GM12891 (cell line): ENCODE results near the gene SHPK.
"Not testable (repeated sequence)": the region's sequence is repeated elsewhere in the genome, so short reads cannot be mapped to it uniquely, and the experiment has no call there.

ENCODE experiments used
- DNase-seq: peaks from one replicate; pipeline ENCODE4 v3.0.0; 2011; ENCODE audit warnings: low spot score; ENCODE audit not compliant: insufficient read length
- FAIRE-seq: peaks from 2 replicates; lab custom pipeline; 2011; peaks lifted over from hg19 to GRCh38; lab: Jason Lieb, UNC
- PAX5 ChIP-seq: IDR thresholded peaks from 2 replicates; pipeline ENCODE4 v1.6.1; 2011; ENCODE audit warnings: low read length, moderate library complexity, mild to moderate bottlenecking; ENCODE audit not compliant: insufficient read depth, severe bottlenecking
- POLR2A ChIP-seq: IDR thresholded peaks from 2 replicates; pipeline ENCODE4 v1.6.1; 2011; ENCODE audit warnings: low read depth, low read length, control low read depth
- POLR2AphosphoS5 ChIP-seq: IDR thresholded peaks from 2 replicates; pipeline ENCODE4 v1.6.1; 2011; ENCODE audit warnings: low read depth, low read length, control low read depth
- POU2F2 ChIP-seq: IDR thresholded peaks from 2 replicates; pipeline ENCODE4 v1.6.1; 2011; ENCODE audit warnings: low read depth, mild to moderate bottlenecking, control low read depth, low read length, moderate library complexity
- SPI1 ChIP-seq: IDR thresholded peaks from 2 replicates; pipeline ENCODE4 v1.6.1; 2011; ENCODE audit warnings: low read depth, low read length, control low read depth
- TAF1 ChIP-seq: IDR thresholded peaks from 2 replicates; pipeline ENCODE4 v1.6.1; 2011; ENCODE audit warnings: low read depth, low read length, control low read depth

SHPK gene

DNA sequence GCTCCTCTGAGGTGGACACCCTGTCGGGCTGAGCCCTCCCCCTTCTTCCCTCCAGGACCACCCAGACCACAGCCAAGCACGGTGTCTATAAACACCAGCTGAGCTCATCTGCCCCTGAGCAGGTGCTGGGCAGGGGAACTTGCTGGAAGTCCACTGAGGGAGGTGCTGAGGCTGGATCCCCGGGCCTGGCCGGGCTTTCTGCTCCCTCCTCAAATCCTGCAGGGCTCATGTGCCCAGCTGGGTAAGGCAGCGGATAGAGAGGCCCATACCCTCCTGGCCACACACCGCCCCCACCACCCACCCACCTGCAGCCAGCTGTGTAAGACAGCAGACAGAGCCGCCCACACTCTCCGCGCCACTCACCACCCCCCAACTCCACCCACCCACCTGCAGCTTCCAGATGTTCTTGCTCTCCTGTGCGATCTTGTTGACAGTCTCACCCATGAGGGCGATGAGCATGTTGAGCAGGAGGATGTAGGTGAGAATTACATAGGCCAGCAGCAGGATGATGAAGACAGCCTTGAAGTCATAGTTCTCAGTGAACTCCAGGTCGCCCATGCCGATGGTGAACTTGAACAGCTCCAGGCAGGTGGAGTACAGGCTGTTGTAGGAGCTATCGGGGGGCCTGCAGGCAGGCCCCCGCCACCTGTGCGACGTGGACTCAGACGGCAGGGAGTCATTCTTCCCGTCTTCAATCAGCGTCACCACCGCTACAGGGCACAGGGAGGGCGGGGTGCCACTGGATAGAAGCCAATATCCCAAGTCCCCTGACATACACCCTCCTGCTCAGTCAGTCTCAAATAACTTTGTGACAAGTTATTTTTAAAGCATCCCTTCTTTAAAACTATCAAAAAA, 62.6 kb downstream of the SHPK start:
- FAIRE-seq (peak; percentile 55), DNase-seq (no peak)
- TF ChIP-seq POU2F2 (no peak), SPI1 (no peak), POLR2A (no peak), PAX5 (no peak), POLR2AphosphoS5 (no peak), TAF1 (no peak)

DNA sequence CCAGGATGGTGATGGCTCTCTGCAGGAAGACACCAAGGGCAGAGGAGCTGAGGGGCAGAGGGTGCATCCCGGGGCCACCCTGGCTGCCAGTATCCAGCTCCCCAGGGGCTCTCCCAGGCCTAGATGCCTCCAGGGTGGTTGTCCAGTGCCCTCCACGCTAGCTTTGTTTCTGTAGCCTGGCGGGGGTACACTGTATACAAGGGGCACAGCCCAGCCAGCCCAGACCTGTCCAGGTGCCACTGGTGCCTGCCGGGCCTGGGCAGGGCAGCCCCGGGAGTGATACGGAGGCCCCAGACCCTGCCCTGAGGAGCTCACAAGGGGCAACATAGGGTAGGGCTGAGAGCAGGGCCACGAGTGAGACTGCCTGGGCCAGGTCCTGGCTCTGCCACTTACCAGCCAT, 63.8 kb downstream of the SHPK start:
- no peak for FAIRE-seq
- TF ChIP-seq TAF1, result no peak
- TF ChIP-seq POU2F2, result no peak
- no peak for TF ChIP-seq POLR2AphosphoS5
- TF ChIP-seq POLR2A, result no peak
- no peak for TF ChIP-seq PAX5
- no peak for TF ChIP-seq SPI1
- DNase-seq, result no peak

DNA sequence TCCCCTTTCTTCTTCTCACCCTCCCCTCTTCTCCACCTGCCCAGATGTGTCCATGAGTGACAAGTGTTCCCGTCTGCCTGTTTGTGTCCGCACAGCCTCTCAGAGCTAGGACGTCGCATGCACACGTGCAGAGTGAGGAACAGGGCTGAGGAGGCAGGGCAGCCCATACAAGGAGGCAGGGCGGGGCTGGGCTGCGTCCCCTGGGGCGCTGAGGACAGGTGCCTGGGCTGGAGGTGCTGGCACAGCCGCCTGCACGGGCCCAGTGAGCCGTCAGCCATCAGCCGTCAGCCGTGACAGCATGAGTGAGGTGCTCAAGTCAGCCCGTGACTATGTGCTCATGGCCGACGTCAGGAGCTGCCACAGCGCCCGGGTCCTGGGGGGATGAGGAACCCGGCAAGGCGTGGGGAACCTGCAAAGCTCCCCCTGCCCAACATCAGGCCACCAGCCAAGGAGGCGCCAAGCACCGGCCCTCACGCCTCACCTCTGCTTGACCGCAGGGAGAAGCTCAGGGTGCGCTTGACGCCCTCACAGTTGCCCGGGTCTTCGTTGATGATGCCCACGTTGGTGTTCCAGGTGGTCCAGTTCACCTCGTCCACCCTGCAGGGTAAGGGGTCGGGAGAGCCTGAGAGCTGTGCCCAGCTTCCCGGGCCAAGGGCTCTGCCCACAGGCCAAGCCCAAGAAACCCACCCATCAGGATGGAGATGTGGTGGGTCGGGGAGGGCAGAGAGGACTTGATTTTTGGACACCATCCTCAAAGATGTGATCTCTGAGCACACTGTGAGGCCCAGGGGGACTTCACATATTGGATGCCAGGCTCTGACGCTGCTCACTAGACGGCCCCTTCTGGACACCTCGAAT, 64.8 kb downstream of the SHPK start:
- TF ChIP-seq POLR2A (no peak), TAF1 (no peak), POU2F2 (no peak), SPI1 (no peak)
- DNase-seq (no peak), FAIRE-seq (no peak)

DNA sequence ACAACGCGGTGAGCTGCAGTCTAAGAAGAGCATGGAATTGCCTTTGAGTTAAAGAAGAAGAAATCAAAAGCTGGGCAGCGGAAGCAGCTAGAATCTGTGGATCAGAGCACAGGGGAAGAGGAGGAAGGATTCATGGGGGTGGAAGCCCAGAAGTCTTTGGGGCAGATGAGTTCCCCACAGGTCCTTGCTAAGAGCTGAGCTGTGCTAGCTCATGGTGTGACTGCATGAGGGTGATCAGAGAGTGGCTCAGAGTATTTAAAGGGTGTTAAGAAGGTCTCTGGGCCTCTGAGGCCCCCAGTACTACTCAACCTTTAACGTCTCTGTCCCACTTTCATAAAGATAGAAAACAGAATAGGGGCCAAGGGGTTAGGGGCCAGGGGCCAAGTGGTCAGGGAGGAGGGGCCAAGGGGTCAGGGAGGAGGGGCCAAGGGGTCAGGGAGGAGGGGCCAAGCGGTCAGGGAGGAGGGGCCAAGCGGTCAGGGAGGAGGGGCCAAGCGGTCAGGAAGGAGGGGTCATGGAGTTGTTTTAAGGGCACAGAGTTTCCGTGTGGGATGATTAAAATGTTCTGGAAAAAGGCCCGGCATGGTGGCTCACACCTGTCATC, 66.4 kb downstream of the SHPK start:
- DNase-seq (no peak), FAIRE-seq (no peak)
- TF ChIP-seq PAX5 (no peak), SPI1 (no peak), TAF1 (no peak), POU2F2 (no peak), POLR2AphosphoS5 (no peak)

DNA sequence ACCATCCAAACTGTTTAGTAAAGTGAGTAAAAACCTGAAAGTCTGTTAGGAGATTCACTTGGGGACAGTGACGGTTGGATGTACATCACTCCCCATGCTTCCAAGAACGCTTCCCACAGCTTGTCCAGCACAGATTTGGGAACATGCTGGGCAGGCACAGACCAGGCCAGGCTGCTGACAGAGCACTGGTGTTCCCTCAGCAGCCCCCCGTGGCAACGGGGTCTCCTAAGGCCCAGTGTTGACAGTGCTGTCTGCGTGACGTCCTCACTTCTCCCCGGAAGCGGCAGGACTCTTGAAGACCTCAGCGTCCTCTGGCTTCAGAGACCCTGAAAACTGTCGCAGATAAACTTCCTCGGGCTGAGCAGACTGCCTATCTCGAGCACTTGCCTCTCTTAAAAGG, 69.5 kb downstream of the SHPK start:
- DNase-seq (no peak), FAIRE-seq (no peak)
- TF ChIP-seq POU2F2 (no peak), PAX5 (no peak), TAF1 (no peak), POLR2A (no peak), POLR2AphosphoS5 (no peak), SPI1 (no peak)

DNA sequence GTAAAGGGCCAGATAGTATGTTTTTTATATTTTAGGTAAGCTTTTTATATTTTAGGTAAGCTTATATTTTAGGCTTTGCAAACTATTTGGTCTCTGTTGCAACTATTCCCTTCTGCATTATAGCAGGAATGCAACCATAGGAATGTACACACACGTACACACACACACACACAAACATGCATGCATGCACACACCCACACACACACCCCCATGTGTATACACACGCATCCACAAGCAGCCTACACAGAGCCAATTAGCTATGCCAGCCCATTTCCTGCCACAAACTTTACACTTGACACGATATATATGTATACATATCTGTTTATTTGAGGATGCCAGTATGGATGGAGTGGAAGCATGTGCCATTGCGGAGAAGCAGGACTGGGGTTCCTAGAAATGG, 70.9 kb downstream of the SHPK start:
- FAIRE-seq (peak; percentile 38), DNase-seq (no peak)
- TF ChIP-seq POU2F2 (no peak), POLR2A (no peak), POLR2AphosphoS5 (no peak), TAF1 (no peak), PAX5 (no peak), SPI1 (no peak)

DNA sequence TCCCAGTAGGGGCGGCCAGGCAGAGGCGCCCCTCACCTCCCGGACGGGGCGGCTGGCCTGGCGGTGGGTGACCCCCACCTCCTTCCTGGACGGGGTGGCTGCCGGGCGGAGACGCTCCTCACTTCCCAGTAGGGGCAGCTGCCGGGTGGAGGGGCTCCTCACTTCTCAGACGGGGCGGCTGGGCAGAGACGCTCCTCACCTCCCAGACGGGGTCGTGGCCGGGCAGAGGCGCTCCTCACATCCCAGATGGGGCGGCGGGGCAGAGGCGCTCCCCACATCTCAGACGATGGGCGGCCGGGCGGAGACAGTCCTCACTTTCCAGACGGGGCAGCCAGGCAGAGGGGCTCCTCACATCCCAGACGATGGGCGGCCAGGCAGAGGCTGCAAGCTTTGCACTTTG, 71.8 kb downstream of the SHPK start:
- not testable (repeated sequence) for DNase-seq, FAIRE-seq

DNA sequence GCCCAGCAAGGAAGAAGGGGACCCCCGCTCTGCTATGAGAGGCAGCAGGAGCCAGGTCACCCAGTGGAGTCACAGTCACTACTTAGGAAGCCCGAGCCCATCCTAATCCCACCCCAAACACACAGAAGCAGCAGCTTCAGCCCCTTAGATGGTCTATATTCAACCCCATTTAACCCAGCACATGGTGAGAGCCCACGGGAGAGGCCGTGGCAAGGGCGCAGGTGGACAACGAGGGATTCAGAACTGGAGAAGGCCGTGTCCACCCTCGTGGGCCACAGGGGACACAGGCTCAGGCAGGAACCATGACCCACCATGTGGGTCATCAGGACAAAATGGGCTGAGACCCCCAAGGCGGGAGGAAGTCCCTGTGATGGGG, 76.8 kb downstream of the SHPK start:
- peak; percentile 60 for FAIRE-seq
- no peak for TF ChIP-seq POLR2AphosphoS5
- no peak for TF ChIP-seq SPI1
- no peak for TF ChIP-seq POLR2A
- no peak for TF ChIP-seq TAF1
- TF ChIP-seq PAX5, result no peak
- no peak for TF ChIP-seq POU2F2
- no peak for DNase-seq

DNA sequence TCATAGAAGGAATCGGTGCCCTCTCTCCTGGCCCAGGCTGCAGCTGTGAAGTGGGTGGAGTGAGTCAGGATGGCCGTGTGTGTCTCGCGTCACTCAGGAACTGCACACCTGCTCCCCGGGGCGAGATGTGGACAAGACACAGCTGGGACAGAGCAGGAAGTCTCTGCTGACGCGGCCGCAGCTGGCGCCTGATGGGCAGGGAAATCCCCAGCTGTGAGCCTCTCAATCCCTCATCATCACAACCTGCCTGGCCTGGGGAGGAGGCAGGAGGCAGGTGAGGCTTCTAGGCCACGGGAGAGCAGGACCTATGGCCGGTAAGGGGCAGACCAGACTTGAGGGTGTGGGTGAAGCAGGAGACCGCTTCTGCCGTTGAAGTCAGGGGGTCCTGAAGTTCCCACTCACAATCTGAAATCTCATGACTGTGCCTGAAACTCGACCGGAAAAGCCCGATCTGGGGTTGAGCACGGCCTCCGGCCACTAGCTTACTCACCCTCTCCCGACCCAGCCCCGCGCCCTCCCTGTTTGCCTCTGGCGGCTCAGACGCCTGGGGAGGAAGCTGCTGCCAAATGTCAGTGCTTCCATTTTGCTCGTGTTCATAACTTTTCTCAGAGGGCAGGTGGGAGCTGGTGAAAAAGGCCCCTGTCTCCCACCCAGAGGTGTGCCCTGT, 77.3 kb downstream of the SHPK start:
- DNase-seq (peak; percentile 83), FAIRE-seq (peak; percentile 99)
- no peak for TF ChIP-seq PAX5
- TF ChIP-seq POLR2A, result peak; percentile 77; the same call in 1 of the 2 replicates
- peak; percentile 83; the same call in 1 of the 2 replicates for TF ChIP-seq TAF1
- peak; percentile 89 for TF ChIP-seq POLR2AphosphoS5
- TF ChIP-seq POU2F2, result peak; percentile 70; the same call in 1 of the 2 replicates
- TF ChIP-seq SPI1, result peak; percentile 57
